Measurements from ENCODE around the gene GPX3. TPM values are rescaled to one million over a fixed set of nuclear protein-coding genes. Genes with fewer than 3 reads are reported as not detected.
A peak's percentile ranks its signal among the peaks of the same experiment; 100 is the strongest.

The GPX3 gene
- total and polyA plus RNA-seq, 9 of the 15 experiments (the other 6 are each of a cell fraction or from before 2014, with no cell fraction given): 0.25 to 0.86 TPM; not detected in 7

DNA sequence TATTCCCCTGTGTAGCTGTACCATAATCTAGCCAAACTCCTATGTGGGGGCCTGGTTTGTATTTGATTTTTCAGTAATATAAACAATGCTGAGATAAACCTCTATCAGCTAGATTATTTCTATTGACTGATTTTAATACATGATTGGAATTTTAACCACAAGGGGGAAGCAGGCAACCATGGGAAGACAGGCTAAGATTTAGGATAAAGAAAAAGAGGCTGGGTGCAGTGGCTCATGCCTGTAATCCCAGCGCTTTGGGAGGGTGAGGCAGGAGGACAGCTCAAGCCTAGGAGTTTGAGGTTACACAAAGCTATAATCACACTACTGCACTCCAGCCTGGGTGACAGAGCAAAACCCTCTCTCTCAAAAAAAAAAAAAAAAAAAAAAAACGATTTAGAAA, 18.1 kb upstream of the GPX3 start (continued):
- TF ChIP-seq RAD21 (CRISPR knock-in tag; conservative IDR thresholded peaks at IDR 0.05 in 1 of 2, IDR thresholded peaks at IDR 0.05 in 1 of 2): peak; percentile 88 to 96
- TF ChIP-seq, protein P1, sequence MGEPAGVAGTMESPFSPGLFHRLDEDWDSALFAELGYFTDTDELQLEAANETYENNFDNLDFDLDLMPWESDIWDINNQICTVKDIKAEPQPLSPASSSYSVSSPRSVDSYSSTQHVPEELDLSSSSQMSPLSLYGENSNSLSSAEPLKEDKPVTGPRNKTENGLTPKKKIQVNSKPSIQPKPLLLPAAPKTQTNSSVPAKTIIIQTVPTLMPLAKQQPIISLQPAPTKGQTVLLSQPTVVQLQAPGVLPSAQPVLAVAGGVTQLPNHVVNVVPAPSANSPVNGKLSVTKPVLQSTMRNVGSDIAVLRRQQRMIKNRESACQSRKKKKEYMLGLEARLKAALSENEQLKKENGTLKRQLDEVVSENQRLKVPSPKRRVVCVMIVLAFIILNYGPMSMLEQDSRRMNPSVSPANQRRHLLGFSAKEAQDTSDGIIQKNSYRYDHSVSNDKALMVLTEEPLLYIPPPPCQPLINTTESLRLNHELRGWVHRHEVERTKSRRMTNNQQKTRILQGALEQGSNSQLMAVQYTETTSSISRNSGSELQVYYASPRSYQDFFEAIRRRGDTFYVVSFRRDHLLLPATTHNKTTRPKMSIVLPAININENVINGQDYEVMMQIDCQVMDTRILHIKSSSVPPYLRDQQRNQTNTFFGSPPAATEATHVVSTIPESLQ (CRISPR knock-in tag; IDR thresholded peaks at IDR 0.05): no peak

DNA sequence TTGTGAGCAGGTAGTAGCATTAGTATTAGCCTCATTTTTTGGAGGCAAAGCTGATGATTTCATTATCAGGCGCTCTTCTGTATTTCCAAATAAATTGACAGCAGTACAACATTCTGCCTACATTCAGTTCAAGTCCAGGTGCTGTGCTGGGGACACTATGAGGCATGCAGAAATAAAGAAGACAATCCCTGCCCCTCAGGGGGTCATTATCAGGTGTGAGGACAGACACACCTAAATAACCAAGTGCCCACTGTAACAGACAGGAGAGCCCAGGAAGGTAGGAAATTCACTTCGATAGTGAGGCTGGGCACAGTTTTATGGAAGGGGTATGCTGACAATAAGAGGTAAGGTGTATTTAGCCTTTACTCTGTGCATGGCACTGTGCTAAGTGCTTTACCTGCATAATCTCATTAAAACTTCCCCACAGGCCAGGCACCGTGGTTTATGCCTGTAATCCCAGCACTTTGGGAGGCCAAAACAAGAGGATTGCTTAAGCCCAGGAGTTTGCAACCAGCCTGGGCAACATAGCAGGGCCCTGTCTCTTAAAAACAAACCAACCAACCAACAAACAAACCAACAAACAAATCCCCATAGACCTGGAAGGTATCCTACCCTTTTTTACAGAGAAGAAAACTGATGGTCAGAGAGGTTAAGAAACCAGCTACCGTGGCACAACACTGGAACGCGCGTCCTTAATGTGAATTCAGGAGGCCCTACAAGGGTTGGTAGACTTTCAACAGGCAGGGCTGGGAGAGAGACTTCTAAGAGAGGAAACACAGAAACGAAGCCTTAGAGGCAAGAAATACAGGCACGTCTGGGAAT, 17.5 kb upstream of the GPX3 start:
- in situ Hi-C loops (cut with MboI): loop anchor here (5.0 kb wide), 1 partner anchor 114 kb away; no protein-coding TSS in a partner anchor
- CTCF ChIA-PET (ENCODE audit: low intra/inter-chr PET ratio): interaction anchor here (0.5 to 2.8 kb wide), 7 partner anchors 8 to 303 kb away, joined by 3 to 31 read pairs (median 5); no protein-coding TSS in a partner anchor
- FAIRE-seq (peak; percentile 37), DNase-seq (ENCODE audit: extremely low read depth in 1 of 4, low spot score in 3 of 4) (no peak), ATAC-seq (no peak; the same call in 2 of the 3 replicates)
- H3K9me1 ChIP-seq (ENCODE audit: control insufficient read depth, insufficient read depth, low read length): no peaks in the 10 kb centered on the region
- POLR2A ChIA-PET: interaction anchor here (0.8 to 1.8 kb wide), 2 partner anchors 8 to 10 kb away, joined by 3 to 4 read pairs; no protein-coding TSS in a partner anchor
- H3K9me3 ChIP-seq (replicated peaks; ENCODE audit: control insufficient read depth, insufficient read depth, low read depth, low read length): no peaks in the 10 kb centered on the region
- no peak overlapping the region for H3K4me3 ChIP-seq
- 61% methylated on average over 9 of the region's 9 CpGs for WGBS (ENCODE audit: insufficient coverage, low coverage, missing lambda C conversion rate)
- no peaks in the 10 kb centered on the region for H4K20me1 ChIP-seq (replicated peaks; ENCODE audit: control insufficient read depth, insufficient read depth, low read length)
- H3K4me1 ChIP-seq (replicated peaks in 1 of 2; ENCODE audit: control insufficient read depth in 2 of 2, insufficient read depth in 2 of 2, low read length in 2 of 2): peaks cover under 1 to 13% of the 10 kb centered on the region in 2 experiments; a peak in 4 of 5 replicates
- H3K4me2 ChIP-seq (ENCODE audit: insufficient read depth, low read length): no peak overlapping the region
- no peaks in the 10 kb centered on the region for H3K36me3 ChIP-seq (ENCODE audit: control insufficient read depth, insufficient read depth, low read length)
- no TSS peak for BruUV-seq (replicated peaks)
- peak overlapping the region; percentile 57; the same call in 1 of the 2 replicates for H2AFZ ChIP-seq (ENCODE audit: low read depth, low read length)
- no peak overlapping the region for H3K27ac ChIP-seq (ENCODE audit: extremely low read depth, low read depth, low read length)
- intact Hi-C loops (cut with micrococcal nuclease): loop anchor here (1.0 to 2.0 kb wide), 5 partner anchors 45 to 236 kb away; no protein-coding TSS in a partner anchor
- no peaks in the 10 kb centered on the region for H3K79me2 ChIP-seq (ENCODE audit: control insufficient read depth, insufficient read depth, low read length)
- 0 out of 5 replicates have a peak, but pooled peaks cover 0 to 5% of the 10 kb centered on the region in 2 experiments for H3K27me3 ChIP-seq (ENCODE audit: control insufficient read depth in 2 of 2, insufficient read depth in 2 of 2, low read length in 2 of 2)
- no peak overlapping the region for H3K9ac ChIP-seq (ENCODE audit: insufficient read depth in 1 of 2, low read depth in 2 of 2, low read length in 2 of 2)
- TF ChIP-seq CHCHD3 (CRISPR knock-in tag; IDR thresholded peaks at IDR 0.05) (no peak), FOXK1 (CRISPR knock-in tag; IDR thresholded peaks at IDR 0.05; ENCODE audit: borderline replicate concordance) (no peak), POLR2A (conservative IDR thresholded peaks at IDR 0.05) (no peak), SPI1 (IDR thresholded peaks at IDR 0.05; ENCODE audit: borderline replicate concordance, low read depth, low read length) (no peak), MTA2 (IDR thresholded peaks at IDR 0.05; ENCODE audit: low read depth) (no peak), NCOA1 (IDR thresholded peaks at IDR 0.05; ENCODE audit: low read depth) (no peak), HNRNPK (IDR thresholded peaks at IDR 0.05; ENCODE audit: low read depth, low read length, poor library complexity, severe bottlenecking) (no peak), BRD4 (IDR thresholded peaks at IDR 0.05) (no peak)
- TF ChIP-seq, protein P2, sequence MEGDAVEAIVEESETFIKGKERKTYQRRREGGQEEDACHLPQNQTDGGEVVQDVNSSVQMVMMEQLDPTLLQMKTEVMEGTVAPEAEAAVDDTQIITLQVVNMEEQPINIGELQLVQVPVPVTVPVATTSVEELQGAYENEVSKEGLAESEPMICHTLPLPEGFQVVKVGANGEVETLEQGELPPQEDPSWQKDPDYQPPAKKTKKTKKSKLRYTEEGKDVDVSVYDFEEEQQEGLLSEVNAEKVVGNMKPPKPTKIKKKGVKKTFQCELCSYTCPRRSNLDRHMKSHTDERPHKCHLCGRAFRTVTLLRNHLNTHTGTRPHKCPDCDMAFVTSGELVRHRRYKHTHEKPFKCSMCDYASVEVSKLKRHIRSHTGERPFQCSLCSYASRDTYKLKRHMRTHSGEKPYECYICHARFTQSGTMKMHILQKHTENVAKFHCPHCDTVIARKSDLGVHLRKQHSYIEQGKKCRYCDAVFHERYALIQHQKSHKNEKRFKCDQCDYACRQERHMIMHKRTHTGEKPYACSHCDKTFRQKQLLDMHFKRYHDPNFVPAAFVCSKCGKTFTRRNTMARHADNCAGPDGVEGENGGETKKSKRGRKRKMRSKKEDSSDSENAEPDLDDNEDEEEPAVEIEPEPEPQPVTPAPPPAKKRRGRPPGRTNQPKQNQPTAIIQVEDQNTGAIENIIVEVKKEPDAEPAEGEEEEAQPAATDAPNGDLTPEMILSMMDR (IDR thresholded peaks at IDR 0.05 in 2 of 3, conservative IDR thresholded peaks at IDR 0.05 in 1 of 3; ENCODE audit: insufficient read depth in 2 of 3, low read depth in 1 of 3, low read length in 3 of 3): no peak
- TF ChIP-seq, protein P3, sequence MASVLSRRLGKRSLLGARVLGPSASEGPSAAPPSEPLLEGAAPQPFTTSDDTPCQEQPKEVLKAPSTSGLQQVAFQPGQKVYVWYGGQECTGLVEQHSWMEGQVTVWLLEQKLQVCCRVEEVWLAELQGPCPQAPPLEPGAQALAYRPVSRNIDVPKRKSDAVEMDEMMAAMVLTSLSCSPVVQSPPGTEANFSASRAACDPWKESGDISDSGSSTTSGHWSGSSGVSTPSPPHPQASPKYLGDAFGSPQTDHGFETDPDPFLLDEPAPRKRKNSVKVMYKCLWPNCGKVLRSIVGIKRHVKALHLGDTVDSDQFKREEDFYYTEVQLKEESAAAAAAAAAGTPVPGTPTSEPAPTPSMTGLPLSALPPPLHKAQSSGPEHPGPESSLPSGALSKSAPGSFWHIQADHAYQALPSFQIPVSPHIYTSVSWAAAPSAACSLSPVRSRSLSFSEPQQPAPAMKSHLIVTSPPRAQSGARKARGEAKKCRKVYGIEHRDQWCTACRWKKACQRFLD (CRISPR knock-in tag; IDR thresholded peaks at IDR 0.05): no peak

All from K562 (cell line).